ENCODE data around the gene MAN1A2.
"Not testable (repeated sequence)": the region's sequence is repeated elsewhere in the genome, so short reads cannot be mapped to it uniquely, and the experiment has no call there.

The MAN1A2 gene

GRCh38 chr1:117558451-117558850 lies 191.2 kb downstream of the MAN1A2 start:
- DNase-seq (ENCODE audit: low read depth) = not testable (repeated sequence)

DNA sequence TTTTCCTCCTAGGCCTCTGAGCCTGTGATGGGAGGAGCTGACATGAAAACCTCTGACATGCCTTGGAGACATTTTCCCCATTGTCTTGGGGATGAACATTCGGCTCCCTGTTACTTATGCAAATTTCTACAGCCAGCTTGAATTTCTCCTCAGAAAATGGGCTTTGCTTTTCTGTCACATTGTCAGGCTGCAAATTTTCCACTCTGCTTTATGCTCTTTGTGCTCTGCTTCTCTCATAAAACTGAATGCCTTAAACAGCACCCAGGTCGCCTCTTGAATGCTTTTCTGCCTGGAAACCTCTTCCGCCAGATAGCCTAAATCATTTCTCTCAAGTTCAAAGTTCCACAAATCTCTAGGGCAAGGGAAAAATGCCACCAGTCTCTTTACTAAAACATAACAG lies 191.9 kb downstream of the MAN1A2 start:
- DNase-seq (ENCODE audit: low read depth) = no peak

DNA sequence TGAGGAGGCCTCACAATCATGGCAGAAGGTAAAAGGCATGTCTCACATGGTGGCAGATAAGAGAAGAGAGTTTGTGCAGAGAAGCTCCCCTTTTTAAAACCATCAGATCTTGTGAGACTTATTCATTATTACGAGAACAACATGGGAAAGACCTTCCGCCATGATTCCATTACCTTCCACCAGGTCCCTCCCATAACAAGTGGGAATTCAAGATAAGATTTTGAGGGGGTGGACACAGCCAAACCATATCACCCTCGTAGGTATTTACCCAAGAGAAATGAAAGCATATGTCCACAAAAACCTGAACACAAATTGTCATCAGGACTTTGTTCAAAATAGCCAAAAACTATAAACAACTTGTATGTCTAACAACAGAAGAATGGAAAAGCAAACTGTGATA lies 192.7 kb downstream of the MAN1A2 start:
- no peak for DNase-seq (ENCODE audit: low read depth)

DNA sequence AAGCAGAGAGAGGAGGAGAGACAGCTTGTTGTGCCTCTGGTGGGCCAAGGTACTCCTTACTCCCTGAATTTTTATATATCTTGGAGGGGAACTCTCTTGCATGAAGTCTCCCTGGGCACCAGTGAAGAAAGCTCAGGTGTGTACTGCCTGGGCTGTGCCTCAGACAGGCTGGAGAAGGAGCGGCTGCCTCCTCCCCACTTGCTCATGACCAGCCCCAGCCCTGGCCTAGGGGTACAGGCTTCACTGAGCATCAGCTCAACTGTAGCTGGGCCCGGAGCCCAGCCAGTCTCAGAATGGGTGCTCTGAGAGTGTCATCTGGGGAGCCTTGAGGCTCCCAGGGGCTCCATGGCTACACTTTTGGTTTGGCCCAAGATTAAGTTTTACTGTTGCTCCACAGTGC lies 193.8 kb downstream of the MAN1A2 start:
- DNase-seq (ENCODE audit: low read depth) = no peak

- no peak for DNase-seq (ENCODE audit: low read depth)
These were observed 194.3 kb downstream of the MAN1A2 start for GRCh38 chr1:117561551-117561950.

DNA sequence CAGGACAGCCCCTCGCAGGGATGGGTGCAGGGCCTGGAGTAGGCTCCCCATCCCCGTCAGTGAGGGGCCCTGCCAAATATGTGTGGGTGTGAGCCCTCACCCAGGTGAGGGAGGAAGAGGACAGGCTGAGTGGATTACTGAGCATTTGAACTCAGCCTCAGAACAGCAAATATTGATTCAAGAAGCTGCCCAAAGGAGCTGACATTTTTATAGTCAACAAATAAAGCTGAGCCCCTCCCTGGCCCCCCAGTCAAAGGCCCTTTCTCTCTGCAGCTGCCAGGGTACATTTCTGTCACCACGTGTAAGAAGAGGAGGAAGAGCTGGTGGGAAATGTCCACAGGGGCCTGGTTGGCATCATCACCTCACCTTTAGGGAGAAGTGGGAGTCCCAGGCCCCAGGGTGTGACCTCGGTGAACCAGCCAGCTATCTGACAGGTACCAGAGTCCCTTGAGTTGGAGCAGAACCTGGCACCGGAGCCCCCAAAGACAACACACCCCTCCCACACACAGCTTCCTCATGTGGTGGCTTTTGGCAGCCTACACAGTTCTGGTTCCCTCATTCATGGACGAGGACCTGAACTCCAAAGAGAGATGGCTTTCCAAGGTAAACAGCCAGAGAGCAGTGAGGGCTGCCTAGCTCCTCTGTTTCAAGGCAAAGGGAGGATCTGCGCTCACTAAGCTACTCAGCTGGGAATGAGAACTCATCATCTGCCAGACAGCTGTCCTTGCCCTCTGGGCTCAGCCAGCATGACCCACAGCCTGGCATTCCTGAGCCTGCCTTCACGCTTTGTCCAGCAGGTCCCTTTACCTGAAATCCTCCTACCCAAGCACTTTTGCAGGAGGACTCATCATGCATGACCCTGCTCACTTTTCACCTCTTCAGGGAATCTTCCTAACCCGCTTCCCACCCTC lies 195.6 kb downstream of the MAN1A2 start:
- DNase-seq (ENCODE audit: low read depth) = no peak

DNA sequence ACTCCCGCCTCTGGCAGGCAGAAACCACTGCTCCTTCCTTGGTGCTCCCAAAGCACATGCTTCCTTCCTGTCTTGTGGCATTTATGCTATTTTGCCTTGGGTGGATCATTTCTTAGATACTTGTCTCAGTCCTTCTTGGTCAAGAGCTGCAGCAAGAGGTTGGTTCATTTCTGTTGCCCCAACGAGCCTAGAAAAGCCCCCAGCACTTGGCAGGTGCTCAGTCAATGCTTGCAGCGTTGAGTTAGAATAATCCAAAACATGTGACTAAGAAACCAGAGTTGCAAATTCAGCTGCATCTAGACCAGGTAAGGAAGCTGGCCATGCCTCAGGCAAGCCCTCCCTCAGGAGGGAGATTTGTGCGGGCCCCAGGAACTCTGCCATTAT lies 196.2 kb downstream of the MAN1A2 start:
- DNase-seq (ENCODE audit: low read depth) = no peak

DNA sequence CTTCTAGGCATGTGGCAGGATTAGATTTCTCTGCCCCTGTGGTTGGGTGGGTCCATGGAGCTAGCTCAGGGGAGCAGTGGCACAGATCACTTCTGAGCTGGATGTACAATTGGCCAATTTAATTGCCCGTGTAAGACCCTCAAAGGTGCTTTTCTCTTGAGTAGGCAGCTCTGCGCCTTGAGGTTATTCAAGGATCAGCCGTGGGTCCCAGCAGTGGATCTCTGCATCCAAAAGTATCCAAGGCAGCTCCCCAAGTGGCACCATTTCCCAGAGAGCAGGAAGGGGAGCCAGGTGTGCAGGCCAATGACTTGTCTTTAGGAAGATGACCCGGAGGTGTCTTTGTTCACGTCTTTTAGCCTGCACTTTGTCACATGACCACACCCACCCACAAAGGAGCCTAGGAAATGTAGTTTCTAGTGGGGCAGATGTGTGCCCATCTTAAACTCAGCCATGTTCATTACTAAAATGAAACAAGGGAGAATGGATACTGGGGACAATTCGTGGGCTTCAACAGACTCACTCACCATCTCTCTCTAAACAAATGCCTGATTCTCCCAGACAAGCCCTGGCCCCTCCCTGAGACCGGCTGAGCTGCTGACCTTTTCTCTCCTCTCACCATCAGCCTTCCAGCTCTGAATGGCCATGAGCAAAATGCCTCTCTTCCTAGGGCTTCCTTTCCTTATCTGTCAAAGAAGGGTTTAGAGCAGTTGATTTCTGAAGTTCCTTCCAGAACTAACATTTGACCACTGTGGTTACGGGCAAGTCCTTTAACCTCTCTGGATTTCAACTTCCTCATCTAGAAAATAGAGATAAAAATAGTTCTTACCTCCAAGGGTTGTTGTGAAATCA lies 197.2 kb downstream of the MAN1A2 start:
- DNase-seq (ENCODE audit: low read depth) = no peak

- DNase-seq (ENCODE audit: low read depth) = no peak
These were observed 197.9 kb downstream of the MAN1A2 start for GRCh38 chr1:117565076-117565556.

DNA sequence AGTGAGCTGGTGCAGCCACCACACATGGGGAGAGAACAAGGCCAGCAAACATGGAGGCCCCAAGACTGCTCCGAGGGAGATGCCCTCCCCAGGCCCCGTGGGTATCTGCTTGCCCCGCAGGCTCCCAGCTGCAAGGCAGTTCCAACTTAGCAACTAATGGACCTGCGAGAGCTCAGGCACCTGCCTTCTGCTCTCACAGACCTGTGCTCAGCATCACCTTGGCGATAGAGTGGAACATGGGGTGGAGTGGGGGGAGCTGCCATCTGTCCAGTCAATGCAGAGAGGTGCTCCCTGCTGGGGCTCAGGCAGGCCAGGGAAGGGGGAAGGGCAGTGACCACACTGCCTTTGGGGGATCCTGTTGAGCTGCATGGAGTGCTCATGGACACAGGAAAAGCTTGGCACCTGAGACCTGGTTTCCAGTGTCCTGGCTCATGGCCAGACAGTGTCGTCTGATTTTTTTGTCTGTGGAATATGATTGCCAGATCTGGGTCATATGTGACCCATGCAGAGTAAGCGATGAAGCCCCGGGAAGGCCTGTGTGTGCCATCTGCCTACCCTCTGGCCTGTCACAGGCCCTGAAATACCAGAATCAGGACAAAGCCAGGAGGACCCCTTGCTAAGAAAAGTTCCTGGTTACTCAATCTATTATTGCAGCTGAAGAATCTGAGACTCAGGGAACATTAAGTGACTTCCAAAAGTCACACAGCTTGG lies 198.7 kb downstream of the MAN1A2 start:
- no peak for DNase-seq (ENCODE audit: low read depth)

DNA sequence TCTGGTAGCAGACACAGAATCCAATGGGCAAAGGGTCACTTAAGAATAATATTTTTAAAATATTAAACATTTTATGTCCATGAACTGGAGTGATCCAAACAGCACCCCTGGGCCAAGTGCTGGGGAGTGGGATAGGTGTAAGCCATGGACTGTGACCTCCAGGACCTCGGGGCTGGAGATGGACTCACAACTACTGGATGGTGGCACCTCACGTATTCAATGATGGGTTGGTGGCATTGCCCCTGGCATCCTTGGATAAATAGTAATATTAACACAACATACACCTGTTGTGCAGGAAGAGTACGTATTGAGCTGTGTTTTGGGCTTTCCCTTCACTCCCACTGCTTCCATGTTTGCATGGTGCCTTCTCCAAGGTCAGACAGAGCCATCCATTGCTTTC lies 199.3 kb downstream of the MAN1A2 start:
- DNase-seq (ENCODE audit: low read depth) = no peak

- no peak for DNase-seq (ENCODE audit: low read depth)
These were observed 200.2 kb downstream of the MAN1A2 start for GRCh38 chr1:117567435-117567834.

- no peak for DNase-seq (ENCODE audit: low read depth)
These were observed 200.7 kb downstream of the MAN1A2 start for GRCh38 chr1:117567976-117568375.

- DNase-seq (ENCODE audit: low read depth) = no peak
These were observed 201.8 kb downstream of the MAN1A2 start for GRCh38 chr1:117568999-117569398.

DNA sequence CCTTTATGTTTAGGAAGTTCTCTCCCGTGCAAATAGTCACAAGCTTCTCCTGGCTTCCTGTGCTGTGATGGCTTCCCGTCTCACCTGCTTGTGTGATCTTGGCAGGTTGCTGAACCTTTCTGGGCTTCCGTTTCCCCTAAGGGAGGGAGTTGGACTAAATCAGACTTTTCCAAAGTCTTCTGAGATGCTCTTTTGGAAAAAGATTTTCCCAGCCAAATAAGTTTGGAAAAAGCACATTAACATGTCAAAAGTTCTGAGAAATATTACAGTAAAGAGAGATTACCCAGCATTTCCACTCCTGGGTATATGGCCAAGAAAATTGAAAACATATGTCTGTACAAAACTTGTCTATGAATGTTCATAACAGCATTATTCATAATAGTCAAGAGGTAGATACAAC lies 202.6 kb downstream of the MAN1A2 start:
- DNase-seq (ENCODE audit: low read depth) = no peak

GRCh38 chr1:117570988-117571409 lies 203.8 kb downstream of the MAN1A2 start:
- DNase-seq (ENCODE audit: low read depth) = no peak

DNA sequence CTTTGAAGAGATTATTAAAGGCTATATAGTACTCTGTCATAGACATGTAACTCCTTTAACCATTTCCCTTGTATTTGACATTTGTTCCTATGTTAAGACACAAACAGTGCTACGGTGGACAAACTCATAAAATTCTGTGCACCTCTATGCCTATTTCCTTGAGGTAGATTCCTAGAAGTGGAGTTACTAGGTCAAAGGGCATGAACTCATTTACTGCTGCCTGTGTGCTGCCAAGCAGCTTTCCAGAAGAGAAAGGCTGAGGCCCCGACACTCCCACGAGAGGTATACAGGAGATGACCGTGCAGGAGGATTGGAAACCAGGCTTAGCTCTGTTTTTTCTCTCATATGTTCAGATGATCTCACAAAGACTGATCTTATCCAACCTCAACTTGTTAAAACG lies 204.2 kb downstream of the MAN1A2 start:
- DNase-seq (ENCODE audit: low read depth) = no peak

DNA sequence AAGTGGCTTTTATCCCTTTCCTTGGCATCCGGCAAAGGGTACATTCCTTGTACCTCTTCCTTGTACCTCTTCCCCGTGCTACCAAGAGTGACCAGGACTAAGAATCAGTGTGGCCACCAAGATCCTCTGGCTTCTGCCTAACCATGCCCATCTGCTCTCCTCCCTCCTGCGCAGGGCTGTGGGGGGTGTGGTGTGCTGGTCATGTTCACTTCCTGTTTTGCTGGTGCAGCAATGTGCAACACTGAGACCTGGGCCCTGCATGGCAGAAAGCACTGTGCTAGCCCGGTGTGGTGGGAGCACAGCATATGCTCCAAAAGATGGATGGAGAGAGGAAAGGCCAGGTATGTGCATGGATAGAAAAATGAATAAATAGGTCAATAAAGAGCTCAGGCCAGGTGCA lies 205.3 kb downstream of the MAN1A2 start:
- DNase-seq (ENCODE audit: low read depth) = no peak

DNA sequence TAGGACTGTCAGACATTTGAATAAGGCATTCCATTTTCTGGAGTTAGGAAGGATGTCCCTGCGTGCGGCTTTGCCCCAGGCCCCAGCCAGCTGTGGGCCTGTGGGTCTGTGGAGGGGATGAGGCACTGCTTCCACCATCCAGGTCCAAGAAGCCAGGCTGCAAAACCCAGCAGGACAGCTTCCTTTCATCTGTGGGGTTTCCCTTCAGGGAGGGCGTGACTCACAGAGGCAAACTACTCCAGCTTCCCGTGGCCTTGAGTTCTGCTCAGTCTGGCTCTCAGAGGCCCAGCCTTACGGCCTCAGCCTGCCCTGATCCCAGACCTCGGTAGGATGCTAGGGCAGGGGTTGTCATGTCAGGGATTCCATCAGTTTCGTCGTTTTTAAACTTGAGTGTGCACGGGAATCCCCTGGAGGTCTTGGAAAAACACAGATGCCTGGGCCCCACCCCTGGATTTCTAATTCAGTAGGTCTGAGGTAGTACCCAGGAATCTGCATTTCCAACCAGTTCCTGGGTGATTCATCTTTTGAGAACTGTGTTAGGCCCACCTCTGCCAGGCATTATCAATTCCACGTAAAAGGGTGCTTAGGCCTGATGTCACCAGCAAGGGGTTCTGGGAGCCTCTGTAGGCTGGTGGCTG lies 206.3 kb downstream of the MAN1A2 start:
- no peak for DNase-seq (ENCODE audit: low read depth)

DNA sequence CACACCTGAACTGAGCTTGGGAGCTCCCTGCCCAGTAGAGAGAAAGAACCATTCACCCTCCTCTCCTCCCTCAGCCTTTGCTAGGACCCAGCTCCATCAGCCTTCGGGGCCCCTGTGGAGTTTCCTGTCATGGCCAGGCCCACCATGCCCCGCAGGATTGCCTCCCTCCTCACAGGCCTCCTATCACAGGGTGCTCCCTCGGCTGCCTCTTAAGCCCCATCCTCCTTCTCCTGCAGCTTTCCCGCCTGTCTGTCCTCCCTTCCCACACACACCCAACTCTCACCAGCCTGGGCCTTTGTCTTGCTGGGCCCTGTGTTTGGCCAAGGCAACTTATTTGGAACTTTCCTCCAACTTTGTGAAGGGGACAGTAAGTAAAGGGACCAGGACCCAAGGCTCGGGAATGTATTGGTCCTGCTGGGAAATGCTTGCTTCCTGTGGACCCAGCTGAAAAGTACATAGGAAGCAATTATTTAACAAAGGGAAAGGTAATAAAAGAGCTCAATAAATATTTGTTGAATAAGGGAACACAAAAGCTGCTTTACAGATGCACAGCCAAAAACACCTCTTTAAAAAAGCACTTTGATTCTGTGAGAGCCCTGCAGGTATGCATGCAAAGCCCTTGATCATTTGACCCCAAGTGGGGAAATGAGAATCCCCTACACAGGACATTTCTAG lies 207.0 kb downstream of the MAN1A2 start:
- DNase-seq (ENCODE audit: low read depth) = no peak

- no peak for DNase-seq (ENCODE audit: low read depth)
These were observed 208.5 kb downstream of the MAN1A2 start for GRCh38 chr1:117575586-117576225.
